Measurements from ENCODE around the gene MAMLD1.

The MAMLD1 gene

DNA sequence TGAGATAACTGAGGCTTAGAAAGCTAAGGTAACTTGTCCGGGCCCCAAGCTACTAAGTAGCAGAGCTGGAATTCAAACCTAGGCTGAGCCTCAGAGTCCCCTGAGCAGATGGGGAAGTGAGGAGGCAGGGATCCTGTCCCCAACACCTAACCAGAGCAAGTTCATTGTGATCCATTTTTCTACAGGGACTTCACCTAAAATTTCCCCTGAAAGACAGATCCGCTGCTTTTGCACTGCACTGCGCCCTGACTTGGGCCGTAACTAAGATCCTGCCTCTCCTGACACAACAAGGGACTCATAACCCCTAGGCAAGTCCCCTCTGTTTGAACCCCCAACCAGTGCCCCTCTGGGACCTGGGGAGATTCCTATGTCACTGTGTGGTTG is 179.7 kb downstream of the MAMLD1 start:
- DNase-seq: no peak

- DNase-seq: no peak
Observed at GRCh38 chrX:150543230-150544155, 180.4 kb downstream of the MAMLD1 start.

GRCh38 chrX:150544222-150544787 is 181.2 kb downstream of the MAMLD1 start:
- no peak for DNase-seq

- no peak for DNase-seq
Observed at GRCh38 chrX:150544835-150545770, 182.0 kb downstream of the MAMLD1 start.

DNA sequence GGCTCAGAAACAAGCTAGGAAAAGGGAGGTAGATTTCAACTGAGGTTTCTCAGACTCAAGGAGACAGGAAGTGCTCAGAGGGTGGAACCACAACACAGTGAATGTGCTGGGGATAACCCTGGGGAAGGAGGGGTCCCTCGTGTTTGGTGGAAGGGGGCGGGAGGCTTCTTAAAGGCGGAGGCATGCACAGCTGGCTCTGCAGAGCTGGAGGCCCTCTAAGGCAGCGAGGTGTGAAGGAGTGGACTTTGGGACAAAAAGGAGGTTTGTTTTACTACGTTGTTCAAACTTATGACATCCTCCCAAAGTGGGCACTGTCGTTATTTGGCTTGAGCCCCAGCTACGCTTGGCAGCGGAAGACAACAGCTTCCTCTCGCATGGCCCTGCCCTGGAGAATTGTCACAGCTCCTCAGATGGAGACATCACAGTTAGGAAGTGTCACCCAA is 183.6 kb downstream of the MAMLD1 start:
- no peak for DNase-seq

GRCh38 chrX:150547375-150548115 is 184.4 kb downstream of the MAMLD1 start:
- no peak for DNase-seq

DNA sequence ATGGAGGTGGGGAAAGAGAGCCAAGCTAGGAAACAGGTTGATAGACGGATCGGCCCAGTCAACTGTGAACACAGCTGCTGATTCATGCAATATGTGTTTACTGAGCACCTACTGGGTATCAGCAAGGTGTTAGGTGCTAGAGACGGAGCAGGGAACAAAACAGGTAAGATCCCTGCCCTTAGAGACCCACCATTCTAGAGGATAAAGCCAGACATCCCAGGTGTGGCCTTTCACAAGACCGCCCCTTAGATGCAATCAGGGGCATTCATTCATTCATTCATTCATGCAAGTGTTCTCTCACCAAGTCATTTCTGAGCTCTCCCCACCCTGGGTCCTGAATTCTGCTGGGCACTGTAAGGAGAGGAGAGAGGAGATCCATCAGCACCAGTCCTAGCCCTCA is 185.1 kb downstream of the MAMLD1 start:
- no peak for DNase-seq

DNA sequence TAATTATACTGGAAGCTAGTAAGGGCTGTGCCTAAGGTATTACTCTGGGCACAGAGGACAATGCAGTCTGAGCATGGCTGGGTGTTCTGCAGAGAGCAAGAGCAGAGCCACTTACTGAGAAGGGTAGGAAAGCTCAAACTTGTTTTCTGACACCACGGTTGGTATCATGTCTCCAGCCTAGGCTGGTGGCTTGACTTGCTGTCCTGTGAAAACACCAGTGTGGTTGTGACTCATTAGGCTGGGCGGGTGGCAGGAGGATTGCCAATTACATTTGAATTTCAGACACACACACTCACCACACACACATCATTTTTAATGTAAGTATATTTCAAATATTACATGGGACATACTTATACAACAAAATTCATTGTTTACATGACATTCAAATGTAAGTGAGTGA is 185.6 kb downstream of the MAMLD1 start:
- peak; percentile 46 for DNase-seq

GRCh38 chrX:150551963-150552362 is 188.8 kb downstream of the MAMLD1 start:
- no peak for DNase-seq

GRCh38 chrX:150558424-150558823 is 195.3 kb downstream of the MAMLD1 start:
- DNase-seq: no peak

All from activated CD4-positive, alpha-beta T cell treated with anti-CD3 and anti-CD28 coated beads, Interleukin-2, amount 50 U/mL, for 16 hours (primary cell).